Body of pancreas (tissue), 4 donors: ENCODE results near the gene CDK14. TPM values are rescaled to one million over a fixed set of nuclear protein-coding genes. Genes with fewer than 3 reads are reported as not detected.
A peak's percentile ranks its signal among the peaks of the same experiment; 100 is the strongest.

ENCODE experiments used
- ATAC-seq: fragments of 150-250 bp; one replicate; pipeline ENCODE4 v1.9.1; 2016
- DNase-seq, 4 donors: peaks; one replicate each; pipeline ENCODE4 v3.0.0-alpha.2; 2019
- H3K27ac ChIP-seq, 4 donors: fragments of 200-600 bp; sonication (generic); 1 replicate in 3 of 4; 2 replicates in 1 of 4; pipeline versions ENCODE4 v1.5.1 to v1.6.1; 2016 to 2019; ENCODE audit warnings: mild to moderate bottlenecking in 1 of 4, mixed read lengths in 1 of 4, moderate library complexity in 1 of 4
- H3K27me3 ChIP-seq, 2 donors: fragments of 200-600 bp; sonication (generic); one replicate each; pipeline ENCODE4 v1.6.0; 2016; ENCODE audit warnings: mild to moderate bottlenecking in 1 of 2
- H3K36me3 ChIP-seq, 2 donors: fragments of 200-600 bp; sonication (generic); replicated peaks in 1 of 2; 2 replicates each; pipeline ENCODE4 v1.5.1; 2016; ENCODE audit warnings: low read depth in 2 of 2; ENCODE audit not compliant: insufficient read depth in 1 of 2
- H3K4me1 ChIP-seq: fragments of 200-600 bp; sonication (generic); one replicate; pipeline ENCODE4 v1.6.0; 2016
- H3K4me3 ChIP-seq, 2 donors: fragments of 200-600 bp; sonication (generic); 1 replicate in 1 of 2; 2 replicates in 1 of 2; pipeline ENCODE4 v1.5.1; 2016 to 2019
- H3K9me3 ChIP-seq, 3 donors: fragments of 200-600 bp; sonication (generic); 1 replicate in 2 of 3; 2 replicates in 1 of 3; pipeline ENCODE4 v1.5.1; 2016
- CTCF ChIP-seq, 7 experiments: fragments of 450-650 bp in 4 of 7; fragments of 200-600 bp in 3 of 7; sonication (generic) in 3 of 7; IDR thresholded peaks; one replicate each; pipeline ENCODE4 v1.5.1; 2016 to 2019; ENCODE audit warnings: antibody characterized with exemption in 7 of 7
- POLR2A ChIP-seq, 3 donors: fragments of 450-650 bp; IDR thresholded peaks; one replicate each; pipeline ENCODE4 v1.6.1; 2016; ENCODE audit warnings: antibody characterized with exemption in 3 of 3, mild to moderate bottlenecking in 2 of 3
- WGBS, 2 donors: methylation state at CpG; one replicate each; pipeline ENCODE4 v1.1.5; 2017; 5-methylcytosine and 5-hydroxymethylcytosine counted together
- intact Hi-C: fragments of 100-400 bp; cut with DNase I; formaldehyde crosslinking; loops from one replicate; pipeline ENCODE4 v1.15.1; 2023
- total RNA-seq, 2 donors: library from RNA; depleted of rRNA; stranded (reverse); fragments of >200 nt; gene quantifications; one replicate each; pipeline ENCODE4 v1.1.0, GENCODE V29; 2016

The CDK14 gene
- total RNA-seq, 2 donors from 2014 or later = 21.8 to 35.6 TPM

GRCh38 chr7:91240376-91240941, 644.3 kb downstream of the CDK14 start:
- DNase-seq (peak in 3 of 4 donors; percentile 37 to 75 (median 42)), ATAC-seq (peak; percentile 87)
- intact Hi-C loops = no loop called here
- H3K4me3 ChIP-seq = no peak overlapping the region
- peak overlapping the region in 3 of 4 donors; percentile 59 to 82 (median 73) for H3K27ac ChIP-seq
- no peaks in the 10 kb centered on the region for H3K9me3 ChIP-seq
- no peaks in the 10 kb centered on the region for H3K36me3 ChIP-seq
- no peaks in the 10 kb centered on the region for H3K27me3 ChIP-seq
- WGBS, 2 donors = 3 to 7% methylated on average over 2 of the region's 2 CpGs
- H3K4me1 ChIP-seq = peaks cover 24% of the 10 kb centered on the region
- TF ChIP-seq CTCF (IDR thresholded peaks at IDR 0.05) = no peak
- no peak for TF ChIP-seq POLR2A (IDR thresholded peaks at IDR 0.05)

GRCh38 chr7:91242097-91242844, 646.1 kb downstream of the CDK14 start:
- peaks cover 24% of the 10 kb centered on the region for H3K4me1 ChIP-seq
- no peak overlapping the region for H3K4me3 ChIP-seq
- H3K9me3 ChIP-seq = no peaks in the 10 kb centered on the region
- no peaks in the 10 kb centered on the region for H3K27me3 ChIP-seq
- DNase-seq (no peak), ATAC-seq (no peak)
- TF ChIP-seq CTCF (IDR thresholded peaks at IDR 0.05) = no peak
- no peak for TF ChIP-seq POLR2A (IDR thresholded peaks at IDR 0.05)
- WGBS, 2 donors = 60 to 65% methylated on average over 8 of the region's 8 CpGs
- no peaks in the 10 kb centered on the region for H3K36me3 ChIP-seq
- peak overlapping the region in 1 of 4 donors; percentile 8 for H3K27ac ChIP-seq
- intact Hi-C loops = no loop called here

- Histone ChIP-seq H3K9me3 (no peaks in the 10 kb centered on the region), H3K4me1 (peaks cover 24% of the 10 kb centered on the region), H3K36me3 (no peaks in the 10 kb centered on the region), H3K27me3 (no peaks in the 10 kb centered on the region), H3K4me3 (no peak overlapping the region), H3K27ac (no peak overlapping the region)
- ATAC-seq (no peak), DNase-seq (no peak)
- WGBS, 2 donors = 68 to 70% methylated on average over 6 of the region's 6 CpGs
- no peak for TF ChIP-seq CTCF (IDR thresholded peaks at IDR 0.05)
- no peak for TF ChIP-seq POLR2A (IDR thresholded peaks at IDR 0.05)
- intact Hi-C loops = no loop called here
These were observed 647.6 kb downstream of the CDK14 start for GRCh38 chr7:91243591-91244301.

DNA sequence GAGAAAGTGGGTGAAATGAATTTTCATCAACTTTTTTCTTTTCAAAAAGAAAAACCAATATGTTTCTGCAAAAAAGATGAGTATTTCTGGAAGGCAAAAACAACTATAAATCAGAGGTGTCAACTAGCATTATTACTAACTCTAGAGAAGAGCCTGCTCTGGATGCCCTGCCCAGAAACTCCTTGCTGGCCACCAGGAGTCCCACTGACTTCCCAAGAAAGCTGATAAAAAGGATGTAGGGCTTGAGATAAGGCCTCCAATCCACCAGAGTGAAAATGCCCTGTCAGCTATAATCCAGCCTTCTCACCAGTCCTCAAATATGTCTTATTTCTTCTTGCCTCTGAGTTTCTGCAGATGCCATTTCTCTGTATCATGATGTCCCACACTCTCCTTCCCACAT, 651.4 kb downstream of the CDK14 start:
- TF ChIP-seq POLR2A (IDR thresholded peaks at IDR 0.05) (no peak), CTCF (IDR thresholded peaks at IDR 0.05) (no peak)
- Histone ChIP-seq H3K27me3 (no peaks in the 10 kb centered on the region), H3K36me3 (no peaks in the 10 kb centered on the region), H3K4me1 (no peaks in the 10 kb centered on the region), H3K27ac (no peak overlapping the region), H3K9me3 (no peaks in the 10 kb centered on the region), H3K4me3 (no peak overlapping the region)
- DNase-seq (no peak), ATAC-seq (no peak)
- intact Hi-C loops = no loop called here
